ENCODE measurements around the gene TCEAL8.
A peak's percentile ranks its signal among the peaks of the same experiment; 100 is the strongest.
"Not testable (repeated sequence)": the region's sequence is repeated elsewhere in the genome, so short reads cannot be mapped to it uniquely, and the experiment has no call there.

Gene TCEAL8

GRCh38 chrX:103254921-103255493, at the start of gene TCEAL8:
TSS of gene TCEAL8 (minus strand) at chrX:103255155. CDS start at chrX:103253979, 1,176 bp downstream.
- peak; percentile 53 for DNase-seq

GRCh38 chrX:103304705-103305104, 49.8 kb upstream of the TCEAL8 start:
- DNase-seq = no peak

- DNase-seq = no peak
These were observed 38.2 kb upstream of the TCEAL8 start for GRCh38 chrX:103293118-103293517.

- DNase-seq = no peak
These were observed 24.7 kb upstream of the TCEAL8 start for GRCh38 chrX:103279624-103280023.

- DNase-seq = no peak
These were observed 21.6 kb upstream of the TCEAL8 start, which contains the start of gene TCEAL5 for GRCh38 chrX:103276581-103277002. TSS of gene TCEAL5 (minus strand) at chrX:103276750. CDS start at chrX:103274563, 2,187 bp downstream.

- no peak for DNase-seq
These were observed 21.1 kb upstream of the TCEAL8 start for GRCh38 chrX:103275947-103276567.

GRCh38 chrX:103274284-103274683, 19.3 kb upstream of the TCEAL8 start:
- DNase-seq = no peak

GRCh38 chrX:103258275-103258674, 3.3 kb upstream of the TCEAL8 start:
- no peak for DNase-seq

- no peak for DNase-seq
These were observed 1.7 kb upstream of the TCEAL8 start for GRCh38 chrX:103256651-103257050.

GRCh38 chrX:103254171-103254824, 657 bp downstream of the TCEAL8 start:
- peak; percentile 77 for DNase-seq

GRCh38 chrX:103253608-103254007, 1.3 kb downstream of the TCEAL8 start:
- DNase-seq = no peak

- no peak for DNase-seq
These were observed 4.0 kb downstream of the TCEAL8 start for GRCh38 chrX:103250977-103251376.

- DNase-seq = no peak
These were observed 5.2 kb downstream of the TCEAL8 start for GRCh38 chrX:103249805-103250204.

- no peak for DNase-seq
These were observed 6.4 kb downstream of the TCEAL8 start for GRCh38 chrX:103248553-103248952.

- DNase-seq = no peak
These were observed 14.8 kb downstream of the TCEAL8 start for GRCh38 chrX:103240155-103240554.

GRCh38 chrX:103236296-103236695, 18.7 kb downstream of the TCEAL8 start:
- DNase-seq = no peak

- DNase-seq = not testable (repeated sequence)
These were observed 19.3 kb downstream of the TCEAL8 start for GRCh38 chrX:103235608-103236007.

GRCh38 chrX:103234869-103235268, 20.1 kb downstream of the TCEAL8 start:
- DNase-seq = no peak

GRCh38 chrX:103233263-103233662, 21.7 kb downstream of the TCEAL8 start:
- DNase-seq = no peak

GRCh38 chrX:103225918-103226317, 29.0 kb downstream of the TCEAL8 start:
- DNase-seq = not testable (repeated sequence)

- no peak for DNase-seq
These were observed 34.2 kb downstream of the TCEAL8 start for GRCh38 chrX:103220511-103221323.

GRCh38 chrX:103215425-103215991, 39.4 kb downstream of the TCEAL8 start:
- peak; percentile 3 for DNase-seq

GRCh38 chrX:103214870-103215424, 40.0 kb downstream of the TCEAL8 start, which contains the start of gene BEX4:
TSS of gene BEX4 (plus strand) at chrX:103215108. CDS start at chrX:103216154, 1,046 bp downstream.
- DNase-seq = peak; percentile 43
